ENCODE results near the gene GPAM.

The GPAM gene

GRCh38 chr10:112208997-112209396 is 25.4 kb upstream of the GPAM start:
- DNase-seq (ENCODE audit: extremely low read depth, insufficient read length), result no peak
- TF ChIP-seq CTCF (IDR thresholded peaks at IDR 0.05; ENCODE audit: insufficient read depth, low read length, poor library complexity, severe bottlenecking), result no peak

GRCh38 chr10:112208292-112208691 is 24.7 kb upstream of the GPAM start:
- H3K27me3 ChIP-seq (replicated peaks; ENCODE audit: control insufficient read depth, insufficient read depth, low read length), result no peaks in the 10 kb centered on the region
- no peak for TF ChIP-seq CTCF (IDR thresholded peaks at IDR 0.05; ENCODE audit: insufficient read depth, low read length, poor library complexity, severe bottlenecking)
- no peak for DNase-seq (ENCODE audit: extremely low read depth, insufficient read length)
- H3K36me3 ChIP-seq (ENCODE audit: control insufficient read depth, insufficient read depth, low read length), result no peaks in the 10 kb centered on the region
- no peak overlapping the region for H3K4me3 ChIP-seq (replicated peaks; ENCODE audit: low read depth, low read length)

More at GRCh38 chr10:112208997-112209396, 25.4 kb upstream of the GPAM start:
- H3K4me3 ChIP-seq (replicated peaks; ENCODE audit: low read depth, low read length), result no peak overlapping the region
- no peaks in the 10 kb centered on the region for H3K27me3 ChIP-seq (replicated peaks; ENCODE audit: control insufficient read depth, insufficient read depth, low read length)
- no peaks in the 10 kb centered on the region for H3K36me3 ChIP-seq (ENCODE audit: control insufficient read depth, insufficient read depth, low read length)

GRCh38 chr10:112203328-112204076 is 19.9 kb upstream of the GPAM start:
- no peak for TF ChIP-seq CTCF (IDR thresholded peaks at IDR 0.05; ENCODE audit: insufficient read depth, low read length, poor library complexity, severe bottlenecking)
- Histone ChIP-seq H3K27me3 (replicated peaks; ENCODE audit: control insufficient read depth, insufficient read depth, low read length) (no peaks in the 10 kb centered on the region), H3K36me3 (ENCODE audit: control insufficient read depth, insufficient read depth, low read length) (no peaks in the 10 kb centered on the region), H3K4me3 (replicated peaks; ENCODE audit: low read depth, low read length) (no peak overlapping the region)
- DNase-seq (ENCODE audit: extremely low read depth, insufficient read length), result peak; percentile 41

- DNase-seq (ENCODE audit: extremely low read depth, insufficient read length), result peak; percentile 28
- Histone ChIP-seq H3K27me3 (replicated peaks; ENCODE audit: control insufficient read depth, insufficient read depth, low read length) (no peaks in the 10 kb centered on the region), H3K36me3 (ENCODE audit: control insufficient read depth, insufficient read depth, low read length) (no peaks in the 10 kb centered on the region), H3K4me3 (replicated peaks; ENCODE audit: low read depth, low read length) (0 out of 2 replicates have a peak overlapping the region, but pooled peaks have one; percentile 10)
- no peak for TF ChIP-seq CTCF (IDR thresholded peaks at IDR 0.05; ENCODE audit: insufficient read depth, low read length, poor library complexity, severe bottlenecking)
Measured at GRCh38 chr10:112202561-112203241, 19.1 kb upstream of the GPAM start.

- no peak for TF ChIP-seq CTCF (IDR thresholded peaks at IDR 0.05; ENCODE audit: insufficient read depth, low read length, poor library complexity, severe bottlenecking)
- DNase-seq (ENCODE audit: extremely low read depth, insufficient read length), result no peak
- H3K4me3 ChIP-seq (replicated peaks; ENCODE audit: low read depth, low read length), result no peak overlapping the region
- no peaks in the 10 kb centered on the region for H3K27me3 ChIP-seq (replicated peaks; ENCODE audit: control insufficient read depth, insufficient read depth, low read length)
- no peaks in the 10 kb centered on the region for H3K36me3 ChIP-seq (ENCODE audit: control insufficient read depth, insufficient read depth, low read length)
Measured at GRCh38 chr10:112202076-112202475, 18.5 kb upstream of the GPAM start.

Measured in GM06990 (cell line).